CMK (cell line): ENCODE measurements around the gene RNF207.

Experiments
- DNase-seq: peaks from one replicate; pipeline ENCODE4 v3.0.0-alpha.2; 2010; ENCODE audit warnings: low read depth

Gene RNF207

DNA sequence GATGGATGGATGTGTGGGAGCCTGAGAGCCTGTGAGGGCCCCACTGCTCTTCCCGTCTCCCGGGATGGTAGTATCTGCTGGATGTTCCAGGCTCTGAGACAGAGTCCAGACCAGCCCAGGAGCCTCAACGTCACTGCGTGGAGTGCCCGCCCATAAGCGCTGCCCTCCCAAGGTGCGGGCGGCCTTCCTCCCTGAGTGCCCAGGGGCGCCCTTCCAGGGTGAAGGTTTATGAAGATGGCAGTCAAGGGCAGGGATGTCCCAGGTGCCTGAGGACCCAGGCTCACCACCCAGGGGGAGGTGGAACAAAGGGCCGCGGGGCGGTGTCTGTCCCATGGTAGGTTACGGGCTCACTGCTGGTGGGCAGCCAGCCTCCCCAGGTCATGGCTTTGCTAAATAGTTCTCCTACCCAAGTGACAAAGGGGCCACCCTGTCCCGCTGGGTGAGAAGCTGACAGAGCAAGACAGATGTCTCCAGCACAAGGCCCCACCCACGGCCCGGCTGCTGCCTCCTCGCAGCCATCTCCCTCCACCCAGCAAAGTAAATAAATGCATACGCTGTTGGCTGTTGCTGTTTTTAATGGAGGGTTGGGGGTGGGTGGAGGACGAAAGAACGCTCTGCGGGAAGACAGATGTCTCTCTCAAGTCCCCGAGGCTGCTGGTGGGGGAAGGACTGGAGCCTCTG, 63.9 kb downstream of the RNF207 start:
- DNase-seq: no peak

DNA sequence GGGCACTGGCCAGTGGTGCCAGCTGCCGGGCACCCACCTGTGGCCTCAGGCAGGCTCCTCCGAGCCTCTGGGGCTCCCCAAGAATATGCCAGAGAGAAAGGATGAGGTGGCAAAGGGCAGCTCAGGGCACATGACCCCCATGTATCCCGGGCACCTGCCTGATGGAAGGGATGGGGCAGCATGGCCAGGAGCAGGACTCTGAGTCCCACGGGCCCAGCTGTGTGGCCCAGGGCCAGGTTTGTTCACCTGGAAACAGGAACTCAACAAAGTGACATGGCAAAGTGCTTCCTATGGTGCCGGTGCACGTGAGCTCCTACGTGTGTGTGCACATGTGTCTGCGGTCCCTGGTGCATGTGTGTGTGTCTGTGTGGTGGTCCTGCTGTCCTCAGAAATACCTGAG, 64.5 kb downstream of the RNF207 start:
- DNase-seq: no peak
